ENCODE measurements around the gene ANO10. TPM values are rescaled to one million over a fixed set of nuclear protein-coding genes. Genes with fewer than 3 reads are reported as not detected.

ANO10 gene
- total and polyA plus RNA-seq, 11 donors, result 8.3 to 29.8 (median 15.8) TPM

- Histone ChIP-seq H3K27me3 (no peaks in the 10 kb centered on the region), H3K4me3 (no peak overlapping the region), H3K4me1 (peaks cover 0 to 57% (median 35%) of the 10 kb centered on the region in 12 donors), H3K9me3 (peaks cover 0 to 2% (median 0%) of the 10 kb centered on the region in 12 donors), H3K27ac (peak overlapping the region; percentile 50 to 92 (median 72)), H3K36me3 (no peaks in the 10 kb centered on the region)
- peak in 3 of 4 donors; percentile 12 to 41 (median 12) for ATAC-seq
- DNase-seq, result no peak
- no peak for TF ChIP-seq CTCF (IDR thresholded peaks at IDR 0.05)
- no peak for TF ChIP-seq POLR2A (IDR thresholded peaks at IDR 0.05)
- intact Hi-C loops (cut with DNase I), result loop anchor here in 5 of 10 donors (5.0 to 10.0 kb wide), 5 partner anchors 85 to 168 kb away; no protein-coding TSS in a partner anchor
- 93 to 100% (median 100%) methylated on average over 1 of the region's 1 CpG for WGBS, 4 donors
Measured at GRCh38 chr3:43390255-43390588, 231.6 kb downstream of the ANO10 start.

GRCh38 chr3:43389388-43390254, 232.2 kb downstream of the ANO10 start:
- Histone ChIP-seq H3K36me3 (no peaks in the 10 kb centered on the region), H3K4me3 (no peak overlapping the region), H3K27me3 (no peaks in the 10 kb centered on the region), H3K4me1 (peaks cover 0 to 51% (median 30%) of the 10 kb centered on the region in 12 donors), H3K9me3 (peaks cover 0 to 8% (median 1%) of the 10 kb centered on the region in 12 donors), H3K27ac (peak overlapping the region; percentile 50 to 92 (median 72))
- TF ChIP-seq POLR2A (IDR thresholded peaks at IDR 0.05), result no peak
- no peak for TF ChIP-seq CTCF (IDR thresholded peaks at IDR 0.05)
- 55 to 59% (median 56%) methylated on average over 10 of the region's 10 CpGs for WGBS, 4 donors
- ATAC-seq (peak; percentile 42 to 82 (median 76)), DNase-seq (peak in 4 of 5 donors; percentile 58 to 67 (median 59))
- intact Hi-C loops (cut with DNase I), result loop anchor here in 6 of 10 donors (5.0 to 10.0 kb wide), 7 partner anchors 85 to 225 kb away; no protein-coding TSS in a partner anchor

- ATAC-seq (no peak), DNase-seq (no peak)
- peaks cover 0 to 13% (median 2%) of the 10 kb centered on the region in 12 donors for H3K9me3 ChIP-seq
- H3K27ac ChIP-seq, result peak overlapping the region in 11 of 12 donors; percentile 50 to 92 (median 72)
- H3K4me1 ChIP-seq, result peaks cover 0 to 46% (median 25%) of the 10 kb centered on the region in 12 donors
- no peak for TF ChIP-seq CTCF (IDR thresholded peaks at IDR 0.05)
- no peak for TF ChIP-seq POLR2A (IDR thresholded peaks at IDR 0.05)
- no peak overlapping the region for H3K4me3 ChIP-seq
- H3K27me3 ChIP-seq, result no peaks in the 10 kb centered on the region
- no peaks in the 10 kb centered on the region for H3K36me3 ChIP-seq
- intact Hi-C loops (cut with DNase I), result loop anchor here in 2 of 10 donors (10.0 kb wide), 2 partner anchors 116 to 224 kb away; no protein-coding TSS in a partner anchor
Measured at GRCh38 chr3:43388915-43389314, 232.9 kb downstream of the ANO10 start.

- H3K36me3 ChIP-seq, result no peaks in the 10 kb centered on the region
- DNase-seq, result no peak
- 84 to 94% (median 87%) methylated on average over 4 to 5 of the region's 5 CpGs for WGBS, 4 donors
- no peak overlapping the region for H3K4me3 ChIP-seq
- intact Hi-C loops (cut with DNase I), result loop anchor here in 2 of 10 donors (10.0 kb wide), 2 partner anchors 117 to 223 kb away; no protein-coding TSS in a partner anchor
- ATAC-seq, result peak in 1 of 4 donors; percentile 50
- H3K4me1 ChIP-seq, result peaks cover 0 to 38% (median 21%) of the 10 kb centered on the region in 12 donors
- TF ChIP-seq POLR2A (IDR thresholded peaks at IDR 0.05) (no peak), CTCF (IDR thresholded peaks at IDR 0.05) (no peak)
- H3K9me3 ChIP-seq, result peaks cover 0 to 16% (median 2%) of the 10 kb centered on the region in 12 donors
- H3K27ac ChIP-seq, result peak overlapping the region in 4 of 12 donors; percentile 50 to 92 (median 78)
- no peaks in the 10 kb centered on the region for H3K27me3 ChIP-seq
Measured at GRCh38 chr3:43388175-43388574, 233.6 kb downstream of the ANO10 start.

Measured in heart left ventricle (tissue), 16 donors.